Measurements from ENCODE around the gene DGKH.
A peak's percentile ranks its signal among the peaks of the same experiment; 100 is the strongest.

The DGKH gene

DNA sequence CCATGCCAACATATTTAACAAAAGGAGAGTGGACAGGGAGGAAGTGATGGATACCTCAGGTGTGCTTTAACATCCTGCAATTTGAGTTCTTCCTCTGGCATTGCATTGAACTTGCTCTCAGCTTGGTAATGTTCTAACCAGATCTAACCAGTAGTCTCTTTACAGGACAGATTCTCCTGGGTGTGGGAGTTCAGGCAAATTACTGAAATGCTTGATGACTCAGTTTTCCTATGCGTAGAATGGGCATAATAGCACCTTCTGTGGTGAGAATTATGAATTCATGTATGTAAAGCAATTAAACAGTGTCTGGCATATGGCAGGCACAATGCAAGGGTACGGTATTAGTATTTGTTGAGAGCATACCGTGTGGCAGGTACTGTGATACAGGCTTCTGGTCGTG lies 227.1 kb downstream of the DGKH start:
- H3K4me2 ChIP-seq (ENCODE audit: low read depth, low read length, poor library complexity, severe bottlenecking): peak overlapping the region; percentile 77
- H3K4me3 ChIP-seq (ENCODE audit: low read length, poor library complexity, severe bottlenecking): peak overlapping the region; percentile 81
- no peak overlapping the region for H3K9ac ChIP-seq (ENCODE audit: low read depth, low read length, poor library complexity, severe bottlenecking)
- H3F3A ChIP-seq (ENCODE audit: low read depth): no peaks in the 10 kb centered on the region
- H3K79me2 ChIP-seq (ENCODE audit: insufficient read depth, low read length): peaks cover 78% of the 10 kb centered on the region
- no peaks in the 10 kb centered on the region for H3K36me3 ChIP-seq (ENCODE audit: insufficient read depth, low read length)
- no peaks in the 10 kb centered on the region for H3K27me3 ChIP-seq (ENCODE audit: insufficient read depth, low read length, poor library complexity, severe bottlenecking)
- TF ChIP-seq EZH2phosphoT487 (IDR thresholded peaks at IDR 0.05; ENCODE audit: borderline replicate concordance) (no peak), CTCF (conservative IDR thresholded peaks at IDR 0.05; ENCODE audit: low read length) (no peak)
- H2AFZ ChIP-seq (ENCODE audit: low read length): no peak overlapping the region
- H3K4me1 ChIP-seq (ENCODE audit: insufficient read depth, low read length, poor library complexity, severe bottlenecking): peaks cover 78% of the 10 kb centered on the region
- H4K20me1 ChIP-seq (ENCODE audit: insufficient read depth, low read length, poor library complexity, severe bottlenecking): peaks cover 27% of the 10 kb centered on the region
- H3K9me2 ChIP-seq (replicated peaks; ENCODE audit: low read depth, low read length): no peaks in the 10 kb centered on the region
- H3K9me3 ChIP-seq (ENCODE audit: insufficient read depth, low read depth, low read length): no peaks in the 10 kb centered on the region

GRCh38 chr13:42276683-42277082 lies 228.2 kb downstream of the DGKH start:
- Histone ChIP-seq H2AFZ (ENCODE audit: low read length) (no peak overlapping the region), H3K4me1 (ENCODE audit: insufficient read depth, low read length, poor library complexity, severe bottlenecking) (peaks cover 75% of the 10 kb centered on the region), H3K9me3 (ENCODE audit: insufficient read depth, low read depth, low read length) (no peaks in the 10 kb centered on the region), H3K79me2 (ENCODE audit: insufficient read depth, low read length) (peaks cover 86% of the 10 kb centered on the region), H3K9me2 (replicated peaks; ENCODE audit: low read depth, low read length) (no peaks in the 10 kb centered on the region), H3F3A (ENCODE audit: low read depth) (no peaks in the 10 kb centered on the region), H3K4me3 (ENCODE audit: low read length, poor library complexity, severe bottlenecking) (peak overlapping the region; percentile 24), H3K9ac (ENCODE audit: low read depth, low read length, poor library complexity, severe bottlenecking) (no peak overlapping the region), H3K4me2 (ENCODE audit: low read depth, low read length, poor library complexity, severe bottlenecking) (peak overlapping the region; percentile 49), H3K36me3 (ENCODE audit: insufficient read depth, low read length) (no peaks in the 10 kb centered on the region), H4K20me1 (ENCODE audit: insufficient read depth, low read length, poor library complexity, severe bottlenecking) (peaks cover 27% of the 10 kb centered on the region), H3K27me3 (ENCODE audit: insufficient read depth, low read length, poor library complexity, severe bottlenecking) (no peaks in the 10 kb centered on the region)
- no peak for TF ChIP-seq CTCF (conservative IDR thresholded peaks at IDR 0.05; ENCODE audit: low read length)

GRCh38 chr13:42277618-42278276 lies 229.3 kb downstream of the DGKH start:
- Histone ChIP-seq H3K4me1 (ENCODE audit: insufficient read depth, low read length, poor library complexity, severe bottlenecking) (peaks cover 74% of the 10 kb centered on the region), H3K4me3 (ENCODE audit: low read length, poor library complexity, severe bottlenecking) (peak overlapping the region; percentile 24), H3K9ac (ENCODE audit: low read depth, low read length, poor library complexity, severe bottlenecking) (no peak overlapping the region), H3K79me2 (ENCODE audit: insufficient read depth, low read length) (peaks cover 81% of the 10 kb centered on the region), H3K36me3 (ENCODE audit: insufficient read depth, low read length) (no peaks in the 10 kb centered on the region), H3K9me2 (replicated peaks; ENCODE audit: low read depth, low read length) (no peaks in the 10 kb centered on the region), H3K4me2 (ENCODE audit: low read depth, low read length, poor library complexity, severe bottlenecking) (peak overlapping the region; percentile 49), H3K9me3 (ENCODE audit: insufficient read depth, low read depth, low read length) (no peaks in the 10 kb centered on the region), H2AFZ (ENCODE audit: low read length) (no peak overlapping the region), H3F3A (ENCODE audit: low read depth) (no peaks in the 10 kb centered on the region), H4K20me1 (ENCODE audit: insufficient read depth, low read length, poor library complexity, severe bottlenecking) (peaks cover 27% of the 10 kb centered on the region), H3K27me3 (ENCODE audit: insufficient read depth, low read length, poor library complexity, severe bottlenecking) (no peaks in the 10 kb centered on the region)
- no peak for TF ChIP-seq CTCF (conservative IDR thresholded peaks at IDR 0.05; ENCODE audit: low read length)
